K562 (cell line): ENCODE measurements around the gene SNAI1. TPM values are rescaled to one million over a fixed set of nuclear protein-coding genes. Genes with fewer than 3 reads are reported as not detected.

ENCODE experiments used
- CGGBP1 ChIP-seq: fragments of 250-450 bp; sonication (Bioruptor Pico); IDR thresholded peaks from 2 replicates; pipeline ENCODE4 v1.9.0; 2021; ENCODE audit warnings: mild to moderate bottlenecking
- DLX4 ChIP-seq: fragments of 250-450 bp; sonication (Bioruptor Pico); IDR thresholded peaks from 2 replicates; pipeline ENCODE4 v1.6.1; 2021; ENCODE audit warnings: mild to moderate bottlenecking
- EHMT2 ChIP-seq: fragments of 450-650 bp; IDR thresholded peaks from 2 replicates; pipeline ENCODE4 v1.6.1; 2018; ENCODE audit warnings: antibody characterized with exemption
- ESRRA ChIP-seq: fragments of 450-650 bp; IDR thresholded peaks from 2 replicates; pipeline ENCODE4 v1.6.1; 2014; ENCODE audit warnings: low read depth, mild to moderate bottlenecking, moderate library complexity, borderline replicate concordance
- GABPB1 ChIP-seq: sonication (generic); formaldehyde crosslinking; IDR thresholded peaks from 2 replicates; pipeline ENCODE4 v1.8.0; 2022; ENCODE audit warnings: mild to moderate bottlenecking, missing genetic modification reagents
- HDAC1 ChIP-seq, 2 experiments: fragments of 450-650 bp; IDR thresholded peaks; 2 replicates each; pipeline ENCODE4 v1.6.1; 2016 to 2017; ENCODE audit warnings: inconsistent platforms in 1 of 2, mild to moderate bottlenecking in 1 of 2, moderate library complexity in 1 of 2
- MAFF ChIP-seq: IDR thresholded peaks from 2 replicates; pipeline ENCODE4 v1.6.1; 2012; ENCODE audit warnings: low read length, improper control_type of control experiment
- MYBL2 ChIP-seq, 2 experiments: fragments of 450-650 bp in 1 of 2; sonication (generic) in 1 of 2; formaldehyde crosslinking in 1 of 2; IDR thresholded peaks; 2 replicates each; pipeline versions ENCODE4 v1.6.1 to v1.8.1; 2017 to 2022; ENCODE audit warnings: borderline replicate concordance in 1 of 2, inconsistent platforms in 1 of 2, low read depth in 1 of 2, mild to moderate bottlenecking in 1 of 2, missing genetic modification reagents in 1 of 2, moderate library complexity in 1 of 2
- POU5F1 ChIP-seq: fragments of 150-350 bp; IDR thresholded peaks from 2 replicates; pipeline ENCODE4 v1.6.1; 2014; ENCODE audit warnings: borderline replicate concordance, low read length, low read depth, mild to moderate bottlenecking; ENCODE audit not compliant: partially characterized antibody
- XRCC5 ChIP-seq: fragments of 200-400 bp; formaldehyde crosslinking; IDR thresholded peaks from 2 replicates; pipeline ENCODE4 v1.6.1; 2017; ENCODE audit warnings: low read depth, mild to moderate bottlenecking, low read length
- ZBTB9 ChIP-seq: fragments of 450-650 bp; formaldehyde crosslinking; IDR thresholded peaks from 2 replicates; pipeline ENCODE4 v1.4.0; 2020; ENCODE audit warnings: mild to moderate bottlenecking, moderate library complexity
- ZNF224 ChIP-seq: sonication (generic); formaldehyde crosslinking; IDR thresholded peaks from 2 replicates; pipeline ENCODE4 v1.8.0; 2022; ENCODE audit warnings: mild to moderate bottlenecking, missing genetic modification reagents
- ZNF407 ChIP-seq: fragments of 450-650 bp; IDR thresholded peaks from 2 replicates; pipeline ENCODE4 v1.6.1; 2016; ENCODE audit warnings: low read depth
- ZNF77 ChIP-seq: fragments of 250-450 bp; sonication (Bioruptor Pico); IDR thresholded peaks from 2 replicates; pipeline ENCODE4 v1.5.0; 2020
- polyA plus RNA-seq, 8 experiments: library from polyadenylated mRNA; depleted of rRNA in 4 of 8; stranded (reverse) in 5 of 8; unstranded in 3 of 8; fragments of >200 nt; fragmentation: Nextera tagmentation in 2 of 8; fragmentation: Illumina TruSeq in 1 of 8; extraction: Ambion mirVana in 2 of 8; extraction: Trizol in 1 of 8; gene quantifications; 2 replicates each; pipeline versions ENCODE4 v1.2.1 to v1.2.3, GENCODE V29; 2011 to 2014; ENCODE audit warnings: inconsistent platforms in 1 of 8, missing spikeins in 1 of 8
- total RNA-seq, 7 experiments: library from RNA; depleted of rRNA in 6 of 7; stranded (reverse); fragments of >200 nt in 6 of 7; fragmentation: Illumina TruSeq in 2 of 7; extraction: Trizol in 2 of 7; gene quantifications; 2 replicates each; pipeline versions ENCODE4 v1.2.1 to v1.2.3, GENCODE V29; 2011 to 2021; ENCODE audit warnings: low replicate concordance in 1 of 7

SNAI1 gene
- total and polyA plus RNA-seq, 9 of the 15 experiments (the other 6 are each of a cell fraction or from before 2014, with no cell fraction given): 0.32 to 11.6 (median 2.0) TPM

GRCh38 chr20:49989234-49990065 is 6.7 kb downstream of the SNAI1 start (continued):
- TF ChIP-seq CGGBP1 (CRISPR knock-in tag): no peak
- TF ChIP-seq MYBL2 (IDR thresholded peaks at IDR 0.05; ENCODE audit: low read depth): no peak
- TF ChIP-seq MYBL2 (CRISPR knock-in tag; IDR thresholded peaks at IDR 0.05; ENCODE audit: borderline replicate concordance): no peak
- no peak for TF ChIP-seq XRCC5
- TF ChIP-seq MAFF: peak; percentile 18; the same call in 1 of the 2 replicates
- no peak for TF ChIP-seq EHMT2
- TF ChIP-seq HDAC1 (IDR thresholded peaks at IDR 0.05): 0 out of 4 replicates have a peak, but pooled peaks of 1 of the 2 experiments have one; percentile 2
- no peak for TF ChIP-seq ZNF407
- TF ChIP-seq GABPB1 (CRISPR knock-in tag): peak; percentile 24; the same call in 1 of the 2 replicates
- TF ChIP-seq POU5F1: no peak
- no peak for TF ChIP-seq ZNF77 (CRISPR knock-in tag)
- no peak for TF ChIP-seq ZNF224 (CRISPR knock-in tag)
- no peak for TF ChIP-seq DLX4 (CRISPR knock-in tag)
- 0 out of 2 replicates have a peak, but pooled peaks have one; percentile 48 for TF ChIP-seq ZBTB9 (CRISPR knock-in tag)
- 0 out of 2 replicates have a peak, but pooled peaks have one; percentile 23 for TF ChIP-seq ESRRA
